DND-41 (cell line): ENCODE data around the gene ADGRD2.

Source experiments
- CTCF ChIP-seq: IDR thresholded peaks from 2 replicates; pipeline ENCODE4 v1.5.1; 2012; ENCODE audit warnings: borderline replicate concordance, low read length, moderate library complexity, mild to moderate bottlenecking; ENCODE audit not compliant: poor library complexity, severe bottlenecking; ENCODE audit errors: extremely low read depth
- EZH2 ChIP-seq: IDR thresholded peaks from 3 replicates; pipeline ENCODE4 v1.6.1; 2012; ENCODE audit warnings: borderline replicate concordance, low read depth, mild to moderate bottlenecking, moderate library complexity, low read length, inconsistent platforms; ENCODE audit not compliant: severe bottlenecking

DNA sequence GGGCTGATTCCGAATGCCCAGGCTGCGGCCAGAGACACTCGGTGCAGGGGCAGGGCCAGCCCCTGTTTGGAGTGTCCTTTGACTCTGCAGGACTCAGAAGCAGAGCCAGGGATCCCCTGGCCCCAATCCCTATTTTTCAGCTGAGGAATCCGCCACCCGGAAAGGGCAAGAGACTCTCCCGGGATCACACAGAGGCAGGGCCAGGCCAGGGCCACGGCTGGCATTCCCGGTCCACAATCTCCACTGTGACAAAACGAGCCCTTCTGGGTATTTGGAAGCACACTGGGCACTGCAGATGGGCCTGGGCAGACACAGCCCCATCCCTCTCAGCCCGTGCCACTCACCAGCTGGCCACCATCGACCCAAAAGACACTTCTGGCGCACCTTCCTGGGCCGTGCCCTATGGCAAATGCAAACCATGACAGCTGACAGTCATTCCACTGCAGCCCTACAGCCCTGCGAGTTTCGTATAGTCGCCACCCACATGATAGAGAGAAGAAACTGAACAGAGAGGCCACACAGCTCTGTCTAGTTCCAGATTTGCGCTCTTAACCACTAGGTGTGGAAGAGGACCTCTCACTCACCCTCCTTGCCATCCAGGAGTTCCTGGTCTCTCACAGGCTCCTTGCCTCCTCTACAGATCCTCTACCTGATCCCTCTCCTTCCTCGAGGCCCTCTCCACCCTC lies 43.7 kb downstream of the ADGRD2 start:
- TF ChIP-seq CTCF (no peak), EZH2 (no peak)
